IPS-15b (cell line): ENCODE measurements around the gene CERKL.

Experiments used
- H3K27me3 ChIP-seq: one replicate; pipeline ENCODE4 v1.6.1; 2013; ENCODE audit warnings: low read length; ENCODE audit not compliant: control insufficient read depth, insufficient read depth
- H3K36me3 ChIP-seq: one replicate; pipeline ENCODE4 v1.6.1; 2013; ENCODE audit warnings: low read length; ENCODE audit not compliant: control insufficient read depth, insufficient read depth
- H3K4me1 ChIP-seq: one replicate; pipeline ENCODE4 v1.6.1; 2013; ENCODE audit warnings: mild to moderate bottlenecking, low read length; ENCODE audit not compliant: control insufficient read depth, insufficient read depth
- H3K4me3 ChIP-seq: one replicate; pipeline ENCODE4 v1.5.1; 2013; ENCODE audit warnings: low read depth, low read length
- H3K9ac ChIP-seq: one replicate; pipeline ENCODE4 v1.6.1; 2013; ENCODE audit warnings: low read depth, mild to moderate bottlenecking, low read length
- H3K9me3 ChIP-seq: one replicate; pipeline ENCODE4 v1.6.1; 2013; ENCODE audit warnings: mild to moderate bottlenecking, low read length; ENCODE audit not compliant: control insufficient read depth, insufficient read depth

The CERKL gene

GRCh38 chr2:181683518-181684453 lies 26.9 kb upstream of the CERKL start:
- Histone ChIP-seq H3K9me3 (no peaks in the 10 kb centered on the region), H3K4me3 (peak overlapping the region; percentile 48), H3K9ac (no peak overlapping the region), H3K4me1 (peaks cover 13% of the 10 kb centered on the region), H3K36me3 (no peaks in the 10 kb centered on the region), H3K27me3 (peaks cover 92% of the 10 kb centered on the region)

DNA sequence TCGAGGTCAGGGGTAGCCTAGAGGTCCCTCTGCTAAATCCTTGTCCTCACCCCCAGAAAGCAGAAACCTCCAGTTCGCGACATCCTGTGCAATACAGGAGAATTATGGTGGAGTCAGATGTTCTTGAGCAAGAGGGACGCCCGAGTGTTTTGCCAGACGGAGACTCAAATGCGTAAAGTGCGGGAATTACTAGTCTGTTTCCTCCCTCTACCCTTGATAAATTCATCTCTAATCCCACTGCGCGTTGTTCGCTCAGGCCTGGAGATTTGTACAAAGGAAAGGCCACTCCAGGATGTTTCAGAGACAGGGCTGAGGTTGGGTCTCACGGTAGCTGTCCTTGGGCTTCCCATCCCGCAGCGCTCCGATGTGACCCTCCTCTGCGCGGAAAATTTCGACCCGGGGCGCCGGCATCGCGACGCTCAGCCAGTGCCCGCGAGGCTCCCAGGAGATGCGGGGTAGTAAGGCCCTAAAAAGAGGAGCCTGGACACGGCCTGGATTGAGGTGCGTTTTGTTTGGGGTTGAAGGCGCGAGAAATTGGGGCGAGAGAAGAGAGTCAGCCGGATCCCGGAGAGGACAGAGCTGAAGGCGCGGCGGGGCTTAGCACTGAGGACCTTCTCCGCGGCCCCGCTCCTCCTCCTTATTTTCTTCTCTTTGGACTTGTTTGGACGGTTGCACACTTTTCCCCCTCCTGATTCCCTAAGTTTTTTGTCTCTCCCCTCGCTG lies 26.1 kb upstream of the CERKL start:
- H3K9ac ChIP-seq = no peak overlapping the region
- H3K4me1 ChIP-seq = peaks cover 16% of the 10 kb centered on the region
- H3K4me3 ChIP-seq = peak overlapping the region; percentile 48
- peaks cover 95% of the 10 kb centered on the region for H3K27me3 ChIP-seq
- H3K36me3 ChIP-seq = no peaks in the 10 kb centered on the region
- no peaks in the 10 kb centered on the region for H3K9me3 ChIP-seq

- peak overlapping the region; percentile 48 for H3K4me3 ChIP-seq
- H3K4me1 ChIP-seq = peaks cover 16% of the 10 kb centered on the region
Measured at GRCh38 chr2:181682026-181682789, 25.3 kb upstream of the CERKL start.

DNA sequence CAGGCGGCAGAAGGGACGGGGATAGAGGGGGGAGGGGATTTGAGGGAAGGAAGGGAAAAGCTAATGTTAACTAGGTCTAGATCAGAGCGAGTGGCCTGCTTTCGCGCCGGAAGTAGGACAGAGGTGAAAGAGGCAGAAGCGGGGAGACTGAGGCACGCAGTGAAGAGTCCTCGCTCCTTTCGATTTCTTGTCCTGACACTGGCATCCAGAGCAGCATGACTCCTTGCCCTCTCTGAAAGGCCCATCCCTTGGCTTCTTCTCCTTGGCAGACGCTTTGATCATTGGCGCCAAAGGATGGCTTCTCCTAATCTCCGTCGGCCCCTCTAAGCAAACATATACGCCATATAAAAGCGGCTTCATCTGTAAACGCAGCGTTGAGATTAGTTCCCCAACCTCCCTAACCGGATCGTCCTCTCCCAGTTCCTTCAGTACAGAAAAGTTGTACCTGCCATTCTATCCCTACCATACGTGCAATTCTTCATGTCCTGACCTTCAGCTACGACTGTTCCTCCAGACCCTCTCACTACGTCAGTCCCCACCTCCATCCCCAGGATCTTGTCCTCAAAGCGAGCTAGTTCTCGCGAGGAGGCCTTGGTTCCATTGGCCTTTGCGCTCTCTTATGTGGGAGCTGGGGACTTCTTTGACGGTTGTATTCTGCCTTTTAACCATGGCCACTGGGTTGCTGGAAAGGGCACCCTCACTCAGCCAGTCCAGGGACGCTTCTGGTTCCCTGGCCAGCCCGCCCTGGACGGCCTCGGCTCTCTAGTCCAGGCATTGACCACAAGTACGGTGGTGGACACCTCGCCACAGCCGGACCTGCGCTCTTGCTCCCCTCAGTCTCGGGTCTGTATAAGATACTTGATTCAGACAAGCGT lies 24.3 kb upstream of the CERKL start:
- Histone ChIP-seq H3K9me3 (no peaks in the 10 kb centered on the region), H3K36me3 (no peaks in the 10 kb centered on the region), H3K9ac (no peak overlapping the region), H3K4me3 (peak overlapping the region; percentile 23), H3K4me1 (peaks cover 16% of the 10 kb centered on the region), H3K27me3 (peaks cover 95% of the 10 kb centered on the region)

More at GRCh38 chr2:181682026-181682789, 25.3 kb upstream of the CERKL start:
- H3K9ac ChIP-seq = no peak overlapping the region
- H3K36me3 ChIP-seq = no peaks in the 10 kb centered on the region
- H3K9me3 ChIP-seq = no peaks in the 10 kb centered on the region
- peaks cover 95% of the 10 kb centered on the region for H3K27me3 ChIP-seq

GRCh38 chr2:181680055-181680936 lies 23.4 kb upstream of the CERKL start, which contains the start of gene NEUROD1:
NEUROD1 (minus strand) TSS chr2:181680517; CDS start chr2:181678860, 1,657 bp downstream.
- H3K4me3 ChIP-seq = peak within 1 kb of the TSS; percentile 23
- H3K9ac ChIP-seq = no peak within 1 kb of the TSS
- H3K36me3 ChIP-seq = no peaks in the 10 kb centered on the region
- peaks cover 16% of the 10 kb centered on the region for H3K4me1 ChIP-seq
- H3K9me3 ChIP-seq = no peaks in the 10 kb centered on the region
- peaks cover 95% of the 10 kb centered on the region for H3K27me3 ChIP-seq

DNA sequence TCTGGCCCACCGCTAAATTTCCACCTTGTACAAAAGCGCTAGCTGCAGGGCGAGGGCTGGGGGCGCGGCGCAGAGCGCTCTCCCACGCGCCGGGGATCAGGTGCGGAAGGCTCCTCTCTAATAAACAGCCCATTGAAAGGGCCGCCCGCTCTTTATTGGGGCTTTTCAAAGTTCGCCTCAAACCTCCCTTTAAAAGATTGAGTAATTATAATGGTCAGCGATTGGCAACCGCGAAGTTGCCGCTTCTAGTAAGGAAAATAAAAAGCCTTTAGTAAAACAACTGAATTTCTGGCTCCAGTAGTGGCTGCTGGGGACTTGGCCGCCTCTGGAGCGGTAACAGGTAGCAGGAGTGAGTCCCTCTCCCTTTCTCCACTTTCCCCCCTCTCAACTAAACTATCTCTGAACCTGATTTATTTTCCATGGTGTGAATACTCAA lies 22.7 kb upstream of the CERKL start:
- H3K4me3 ChIP-seq = no peak overlapping the region
- H3K27me3 ChIP-seq = peaks cover 95% of the 10 kb centered on the region
- peaks cover 16% of the 10 kb centered on the region for H3K4me1 ChIP-seq

DNA sequence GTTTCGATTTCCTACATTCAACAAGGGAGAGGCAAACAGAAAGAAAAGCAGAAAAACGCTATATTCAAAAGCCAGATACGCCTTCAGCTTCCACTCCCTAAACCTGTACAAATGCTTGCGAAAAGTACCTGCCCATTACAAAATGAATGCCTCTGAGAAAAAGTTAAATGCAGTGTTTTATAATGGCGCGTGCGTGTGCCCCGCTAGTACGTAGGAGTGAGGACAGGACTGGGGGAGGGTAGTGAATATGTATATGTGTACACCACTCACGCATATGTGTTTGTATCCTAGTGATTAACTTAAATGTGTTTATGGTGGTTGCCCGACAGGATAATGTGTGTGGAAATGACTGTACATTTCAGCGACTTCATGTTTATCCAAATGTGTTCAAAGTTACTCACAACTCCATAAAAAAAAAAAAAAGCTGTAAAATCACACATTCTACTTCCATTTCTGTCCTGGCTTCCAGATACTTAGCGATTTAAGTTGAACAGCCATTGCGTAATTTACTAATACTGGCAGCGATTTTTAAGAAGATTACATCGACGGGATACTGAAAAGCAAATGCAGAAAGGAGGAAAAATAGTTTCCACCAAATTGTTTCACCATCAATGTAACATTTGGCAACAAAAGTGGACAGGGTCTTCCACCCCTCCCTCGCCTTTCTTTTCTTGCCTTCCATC lies 22.1 kb upstream of the CERKL start:
- Histone ChIP-seq H3K36me3 (no peaks in the 10 kb centered on the region), H3K4me1 (peaks cover 16% of the 10 kb centered on the region), H3K9ac (no peak overlapping the region), H3K4me3 (peak overlapping the region; percentile 19), H3K9me3 (no peaks in the 10 kb centered on the region), H3K27me3 (peaks cover 95% of the 10 kb centered on the region)

More for the DNA sequence above, 22.7 kb upstream of the CERKL start:
- H3K9ac ChIP-seq = no peak overlapping the region
- no peaks in the 10 kb centered on the region for H3K36me3 ChIP-seq
- H3K9me3 ChIP-seq = no peaks in the 10 kb centered on the region

- no peaks in the 10 kb centered on the region for H3K9me3 ChIP-seq
- H3K4me1 ChIP-seq = peaks cover 16% of the 10 kb centered on the region
- no peak overlapping the region for H3K9ac ChIP-seq
- peaks cover 98% of the 10 kb centered on the region for H3K27me3 ChIP-seq
- peak overlapping the region; percentile 19 for H3K4me3 ChIP-seq
- no peaks in the 10 kb centered on the region for H3K36me3 ChIP-seq
Measured at GRCh38 chr2:181677912-181678586, 21.1 kb upstream of the CERKL start.

GRCh38 chr2:181675254-181675653 lies 18.3 kb upstream of the CERKL start:
- Histone ChIP-seq H3K9ac (no peak overlapping the region), H3K9me3 (no peaks in the 10 kb centered on the region), H3K4me1 (peaks cover 7% of the 10 kb centered on the region), H3K36me3 (no peaks in the 10 kb centered on the region), H3K4me3 (no peak overlapping the region), H3K27me3 (peaks cover 95% of the 10 kb centered on the region)
